ENCODE measurements around the gene MCHR1. TPM values are rescaled to one million over a fixed set of nuclear protein-coding genes. Genes with fewer than 3 reads are reported as not detected.

MCHR1 gene
- total and polyA plus RNA-seq, 3 donors from 2014 or later = 0.42 to 0.62 (median 0.47) TPM

DNA sequence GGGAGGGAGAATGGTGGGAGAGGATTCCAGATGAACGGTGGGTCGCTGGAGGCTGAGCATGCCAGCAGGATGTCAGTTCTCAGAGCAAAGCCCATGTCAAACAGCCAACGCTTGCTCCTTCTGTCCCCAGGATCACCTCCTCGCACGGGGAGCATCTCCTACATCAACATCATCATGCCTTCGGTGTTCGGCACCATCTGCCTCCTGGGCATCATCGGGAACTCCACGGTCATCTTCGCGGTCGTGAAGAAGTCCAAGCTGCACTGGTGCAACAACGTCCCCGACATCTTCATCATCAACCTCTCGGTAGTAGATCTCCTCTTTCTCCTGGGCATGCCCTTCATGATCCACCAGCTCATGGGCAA is 1.5 kb downstream of the MCHR1 start:
- Histone ChIP-seq H3K9me3 (no peaks in the 10 kb centered on the region), H3K27me3 (no peaks in the 10 kb centered on the region), H3K4me3 (no peak overlapping the region), H3K4me1 (peaks cover 12% of the 10 kb centered on the region), H3K27ac (no peak overlapping the region), H3K36me3 (ENCODE audit: low read depth, missing control alignments) (no peaks in the 10 kb centered on the region)
- DNase-seq = no peak
- TF ChIP-seq POLR2A (IDR thresholded peaks at IDR 0.05) (no peak), CTCF (IDR thresholded peaks at IDR 0.05) (no peak)
- WGBS, 2 donors = 92 to 94% methylated on average over 15 of the region's 15 CpGs
- intact Hi-C loops (cut with DNase I; ENCODE audit: low total_unique reads) = no loop called here

- no peak overlapping the region for H3K4me3 ChIP-seq
- no peaks in the 10 kb centered on the region for H3K9me3 ChIP-seq
- peaks cover 12% of the 10 kb centered on the region for H3K4me1 ChIP-seq
- no peak for TF ChIP-seq CTCF (IDR thresholded peaks at IDR 0.05)
- TF ChIP-seq POLR2A (IDR thresholded peaks at IDR 0.05) = no peak
- no peaks in the 10 kb centered on the region for H3K36me3 ChIP-seq (ENCODE audit: low read depth, missing control alignments)
- no peaks in the 10 kb centered on the region for H3K27me3 ChIP-seq
- 93 to 97% methylated on average over 19 of the region's 19 CpGs for WGBS, 2 donors
- DNase-seq = no peak
- intact Hi-C loops (cut with DNase I; ENCODE audit: low total_unique reads) = no loop called here
- H3K27ac ChIP-seq = no peak overlapping the region
Measured at GRCh38 chr22:40681451-40681850, 2.2 kb downstream of the MCHR1 start.

- no peaks in the 10 kb centered on the region for H3K9me3 ChIP-seq
- no peaks in the 10 kb centered on the region for H3K27me3 ChIP-seq
- H3K36me3 ChIP-seq (ENCODE audit: low read depth, missing control alignments) = no peaks in the 10 kb centered on the region
- WGBS, 2 donors = 70 to 77% methylated on average over 7 to 9 of the region's 9 CpGs
- TF ChIP-seq CTCF (IDR thresholded peaks at IDR 0.05) (no peak), POLR2A (IDR thresholded peaks at IDR 0.05) (no peak)
- peaks cover 6% of the 10 kb centered on the region for H3K4me1 ChIP-seq
- intact Hi-C loops (cut with DNase I; ENCODE audit: low total_unique reads) = no loop called here
- H3K4me3 ChIP-seq = no peak overlapping the region
- no peak for DNase-seq
- H3K27ac ChIP-seq = no peak overlapping the region
Measured at GRCh38 chr22:40684728-40685127, 5.4 kb downstream of the MCHR1 start.

DNA sequence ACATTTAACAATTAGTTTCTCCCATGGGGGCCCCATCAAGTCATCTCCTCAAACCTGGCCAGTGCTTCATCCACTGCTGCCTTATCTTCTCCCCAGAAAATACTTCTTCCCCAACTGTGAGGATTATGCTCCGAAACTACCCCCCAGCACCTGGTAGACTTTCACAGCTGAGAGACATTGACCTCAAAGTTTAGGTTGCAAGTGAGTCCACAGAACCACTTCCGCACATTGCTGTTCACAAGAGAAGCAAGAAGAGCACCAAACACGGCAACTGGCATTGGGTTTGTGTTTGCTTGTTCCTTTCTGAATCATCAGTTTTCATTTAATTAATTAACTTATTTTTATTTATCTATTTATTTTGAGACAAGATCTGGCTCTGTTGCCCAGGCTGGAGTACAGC is 6.1 kb downstream of the MCHR1 start:
- H3K27ac ChIP-seq = no peak overlapping the region
- H3K9me3 ChIP-seq = no peaks in the 10 kb centered on the region
- 91 to 95% methylated on average over 3 of the region's 3 CpGs for WGBS, 2 donors
- no peak overlapping the region for H3K4me3 ChIP-seq
- no peak for TF ChIP-seq POLR2A (IDR thresholded peaks at IDR 0.05)
- no peak for TF ChIP-seq CTCF (IDR thresholded peaks at IDR 0.05)
- DNase-seq = no peak
- no peaks in the 10 kb centered on the region for H3K27me3 ChIP-seq
- H3K36me3 ChIP-seq (ENCODE audit: low read depth, missing control alignments) = no peaks in the 10 kb centered on the region
- no peaks in the 10 kb centered on the region for H3K4me1 ChIP-seq
- intact Hi-C loops (cut with DNase I; ENCODE audit: low total_unique reads) = no loop called here

GRCh38 chr22:40687706-40688105 is 8.4 kb downstream of the MCHR1 start:
- 87 to 92% methylated on average over 2 of the region's 2 CpGs for WGBS, 2 donors
- H3K9me3 ChIP-seq = no peaks in the 10 kb centered on the region
- no peaks in the 10 kb centered on the region for H3K27me3 ChIP-seq
- intact Hi-C loops (cut with DNase I; ENCODE audit: low total_unique reads) = no loop called here
- DNase-seq = no peak
- H3K4me1 ChIP-seq = no peaks in the 10 kb centered on the region
- no peak overlapping the region for H3K4me3 ChIP-seq
- no peaks in the 10 kb centered on the region for H3K36me3 ChIP-seq (ENCODE audit: low read depth, missing control alignments)
- TF ChIP-seq CTCF (IDR thresholded peaks at IDR 0.05) (no peak), POLR2A (IDR thresholded peaks at IDR 0.05) (no peak)
- H3K27ac ChIP-seq = no peak overlapping the region
